ENCODE results near the gene DDAH2. TPM values are rescaled to one million over a fixed set of nuclear protein-coding genes. Genes with fewer than 3 reads are reported as not detected.

Gene DDAH2
- polyA plus RNA-seq, 3 donors = 29.8 to 56.0 (median 30.6) TPM

GRCh38 chr6:31744422-31744821, 15.3 kb upstream of the DDAH2 start:
- Mint-ChIP-seq H3K4me3 (no peak overlapping the region), H3K27me3 (ENCODE audit: low read depth in 3 of 3) (peaks cover 0 to 2% (median 0%) of the 10 kb centered on the region in 3 donors)
- peaks cover 13 to 22% of the 10 kb centered on the region in 2 donors for H3K4me1 ChIP-seq (ENCODE audit: control insufficient read depth in 1 of 2, insufficient read depth in 2 of 2, low read length in 2 of 2)

GRCh38 chr6:31742894-31743293, 13.8 kb upstream of the DDAH2 start:
- peak overlapping the region in 2 of 7 donors; percentile 10 to 12 for H3K27ac Mint-ChIP-seq
- Histone ChIP-seq H3K9ac (ENCODE audit: insufficient read depth, low read length, poor library complexity, severe bottlenecking) (no peak overlapping the region), H4K20me1 (ENCODE audit: insufficient read depth, low read length) (no peaks in the 10 kb centered on the region), H3K27me3 (ENCODE audit: control insufficient read depth in 2 of 2, insufficient read depth in 2 of 2, low read length in 2 of 2) (no peaks in the 10 kb centered on the region), H3K9me3 (replicated peaks in 1 of 2; ENCODE audit: control insufficient read depth in 1 of 2, insufficient read depth in 1 of 2, low read length in 2 of 2) (no peaks in the 10 kb centered on the region), H3K27ac (ENCODE audit: low read depth in 1 of 2, low read length in 2 of 2) (no peak overlapping the region), H2AFZ (ENCODE audit: insufficient read depth, low read depth, low read length, poor library complexity, severe bottlenecking) (no peak overlapping the region), H3K79me2 (ENCODE audit: insufficient read depth, low read length) (peaks cover 23% of the 10 kb centered on the region), H3K4me3 (replicated peaks in 1 of 3; ENCODE audit: low read depth in 2 of 3, low read length in 3 of 3) (no peak overlapping the region), H3K4me2 (replicated peaks; ENCODE audit: extremely low read depth, low read length, poor library complexity, severe bottlenecking) (no peak overlapping the region), H3K4me1 (ENCODE audit: control insufficient read depth in 1 of 2, insufficient read depth in 2 of 2, low read length in 2 of 2) (peaks cover 28 to 38% of the 10 kb centered on the region in 2 donors), H3K36me3 (replicated peaks in 1 of 2; ENCODE audit: control insufficient read depth in 1 of 2, insufficient read depth in 2 of 2, low read length in 2 of 2) (peaks cover 0 to 19% of the 10 kb centered on the region in 2 donors)
- H3K4me1 Mint-ChIP-seq = peaks cover 36% of the 10 kb centered on the region
- WGBS (ENCODE audit: insufficient coverage) = no CpG with 5 or more reads among the region's 3 CpGs
- TF ChIP-seq, protein P1, sequence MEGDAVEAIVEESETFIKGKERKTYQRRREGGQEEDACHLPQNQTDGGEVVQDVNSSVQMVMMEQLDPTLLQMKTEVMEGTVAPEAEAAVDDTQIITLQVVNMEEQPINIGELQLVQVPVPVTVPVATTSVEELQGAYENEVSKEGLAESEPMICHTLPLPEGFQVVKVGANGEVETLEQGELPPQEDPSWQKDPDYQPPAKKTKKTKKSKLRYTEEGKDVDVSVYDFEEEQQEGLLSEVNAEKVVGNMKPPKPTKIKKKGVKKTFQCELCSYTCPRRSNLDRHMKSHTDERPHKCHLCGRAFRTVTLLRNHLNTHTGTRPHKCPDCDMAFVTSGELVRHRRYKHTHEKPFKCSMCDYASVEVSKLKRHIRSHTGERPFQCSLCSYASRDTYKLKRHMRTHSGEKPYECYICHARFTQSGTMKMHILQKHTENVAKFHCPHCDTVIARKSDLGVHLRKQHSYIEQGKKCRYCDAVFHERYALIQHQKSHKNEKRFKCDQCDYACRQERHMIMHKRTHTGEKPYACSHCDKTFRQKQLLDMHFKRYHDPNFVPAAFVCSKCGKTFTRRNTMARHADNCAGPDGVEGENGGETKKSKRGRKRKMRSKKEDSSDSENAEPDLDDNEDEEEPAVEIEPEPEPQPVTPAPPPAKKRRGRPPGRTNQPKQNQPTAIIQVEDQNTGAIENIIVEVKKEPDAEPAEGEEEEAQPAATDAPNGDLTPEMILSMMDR (IDR thresholded peaks at IDR 0.05) = no peak
- no peaks in the 10 kb centered on the region for H3K9me3 Mint-ChIP-seq
- intact Hi-C loops (cut with micrococcal nuclease) = no loop called here
- H3K36me3 Mint-ChIP-seq = peaks cover 19 to 29% of the 10 kb centered on the region in 2 donors
- no peak for DNase-seq
- H3K4me3 Mint-ChIP-seq = no peak overlapping the region
- peaks cover 0 to 2% (median 0%) of the 10 kb centered on the region in 3 donors for H3K27me3 Mint-ChIP-seq (ENCODE audit: low read depth in 3 of 3)

More at GRCh38 chr6:31744422-31744821, 15.3 kb upstream of the DDAH2 start:
- Histone ChIP-seq H2AFZ (ENCODE audit: insufficient read depth, low read depth, low read length, poor library complexity, severe bottlenecking) (no peak overlapping the region), H3K4me2 (replicated peaks; ENCODE audit: extremely low read depth, low read length, poor library complexity, severe bottlenecking) (no peak overlapping the region), H3K27me3 (ENCODE audit: control insufficient read depth in 2 of 2, insufficient read depth in 2 of 2, low read length in 2 of 2) (no peaks in the 10 kb centered on the region), H3K4me3 (replicated peaks in 1 of 3; ENCODE audit: low read depth in 2 of 3, low read length in 3 of 3) (no peak overlapping the region), H3K36me3 (replicated peaks in 1 of 2; ENCODE audit: control insufficient read depth in 1 of 2, insufficient read depth in 2 of 2, low read length in 2 of 2) (peaks cover under 1 to 25% of the 10 kb centered on the region in 2 donors), H3K9ac (ENCODE audit: insufficient read depth, low read length, poor library complexity, severe bottlenecking) (no peak overlapping the region), H3K27ac (ENCODE audit: low read depth in 1 of 2, low read length in 2 of 2) (no peak overlapping the region), H3K9me3 (replicated peaks in 1 of 2; ENCODE audit: control insufficient read depth in 1 of 2, insufficient read depth in 1 of 2, low read length in 2 of 2) (no peaks in the 10 kb centered on the region), H4K20me1 (ENCODE audit: insufficient read depth, low read length) (no peaks in the 10 kb centered on the region), H3K79me2 (ENCODE audit: insufficient read depth, low read length) (peaks cover 19% of the 10 kb centered on the region)
- Mint-ChIP-seq H3K9me3 (no peaks in the 10 kb centered on the region), H3K36me3 (peaks cover 26 to 31% of the 10 kb centered on the region in 2 donors), H3K27ac (peak overlapping the region in 3 of 7 donors; percentile 15 to 67 (median 26)), H3K4me1 (peaks cover 21% of the 10 kb centered on the region)
- TF ChIP-seq, protein P1 (IDR thresholded peaks at IDR 0.05) = no peak
- no peak for DNase-seq
- intact Hi-C loops (cut with micrococcal nuclease) = no loop called here
- WGBS (ENCODE audit: insufficient coverage) = no CpG with 5 or more reads among the region's 1 CpG
